Right atrium auricular region (tissue), 2 donors: ENCODE measurements around the gene RTTN. TPM values are rescaled to one million over a fixed set of nuclear protein-coding genes. Genes with fewer than 3 reads are reported as not detected.

Experiments used
- DNase-seq: peaks from one replicate; pipeline ENCODE4 v3.0.0-alpha.2; 2019; ENCODE audit warnings: low spot score
- H3K27ac ChIP-seq, 2 donors: fragments of 200-600 bp; sonication (generic); 1 replicate in 1 of 2; 2 replicates in 1 of 2; pipeline ENCODE4 v1.5.1; 2016 to 2019
- H3K27me3 ChIP-seq, 2 donors: fragments of 200-600 bp; sonication (generic); one replicate each; pipeline versions ENCODE4 v1.5.1 to v1.6.0; 2017 to 2019
- H3K36me3 ChIP-seq: fragments of 200-600 bp; sonication (generic); one replicate; pipeline ENCODE4 v1.5.1; 2016
- H3K4me1 ChIP-seq, 2 donors: fragments of 200-600 bp; sonication (generic); one replicate each; pipeline versions ENCODE4 v1.5.1 to v1.6.0; 2017 to 2019
- H3K4me3 ChIP-seq, 2 donors: fragments of 200-600 bp; sonication (generic); 1 replicate in 1 of 2; 2 replicates in 1 of 2; pipeline ENCODE4 v1.5.1; 2017 to 2019; ENCODE audit warnings: mild to moderate bottlenecking in 1 of 2, moderate library complexity in 1 of 2
- H3K9me3 ChIP-seq, 2 donors: fragments of 200-600 bp; sonication (generic); one replicate each; pipeline ENCODE4 v1.5.1; 2019
- CTCF ChIP-seq, 2 donors: fragments of 200-600 bp; sonication (generic); IDR thresholded peaks; one replicate each; pipeline ENCODE4 v1.5.1; 2019; ENCODE audit warnings: antibody characterized with exemption in 2 of 2
- total RNA-seq, 2 donors: library from RNA; depleted of rRNA; stranded (reverse); fragments of >200 nt; gene quantifications; one replicate each; pipeline ENCODE4 v1.1.0, GENCODE V29; 2016

The RTTN gene
- total RNA-seq, 2 donors from 2014 or later: 6.3 to 8.0 TPM

GRCh38 chr18:70086085-70086484, 119.4 kb downstream of the RTTN start:
- H3K4me3 ChIP-seq: no peak overlapping the region
- TF ChIP-seq CTCF (IDR thresholded peaks at IDR 0.05): no peak
- H3K4me1 ChIP-seq: no peaks in the 10 kb centered on the region
- no peak for DNase-seq
- no peaks in the 10 kb centered on the region for H3K27me3 ChIP-seq
- H3K9me3 ChIP-seq: no peaks in the 10 kb centered on the region
- no peak overlapping the region for H3K27ac ChIP-seq
- H3K36me3 ChIP-seq: no peaks in the 10 kb centered on the region

- Histone ChIP-seq H3K9me3 (no peaks in the 10 kb centered on the region), H3K4me1 (no peaks in the 10 kb centered on the region), H3K27ac (no peak overlapping the region), H3K4me3 (no peak overlapping the region), H3K27me3 (no peaks in the 10 kb centered on the region), H3K36me3 (no peaks in the 10 kb centered on the region)
- no peak for TF ChIP-seq CTCF (IDR thresholded peaks at IDR 0.05)
- DNase-seq: no peak
Measured at GRCh38 chr18:70085641-70086040, 119.8 kb downstream of the RTTN start.

- no peaks in the 10 kb centered on the region for H3K36me3 ChIP-seq
- H3K4me1 ChIP-seq: no peaks in the 10 kb centered on the region
- no peaks in the 10 kb centered on the region for H3K27me3 ChIP-seq
Measured at GRCh38 chr18:70082430-70082829, 123.1 kb downstream of the RTTN start.

GRCh38 chr18:70078106-70078505, 127.4 kb downstream of the RTTN start:
- no peak for TF ChIP-seq CTCF (IDR thresholded peaks at IDR 0.05)
- Histone ChIP-seq H3K4me1 (no peaks in the 10 kb centered on the region), H3K36me3 (no peaks in the 10 kb centered on the region), H3K9me3 (no peaks in the 10 kb centered on the region), H3K4me3 (no peak overlapping the region), H3K27me3 (no peaks in the 10 kb centered on the region), H3K27ac (no peak overlapping the region)
- DNase-seq: no peak

More at GRCh38 chr18:70082430-70082829, 123.1 kb downstream of the RTTN start:
- DNase-seq: no peak
- Histone ChIP-seq H3K4me3 (no peak overlapping the region), H3K27ac (no peak overlapping the region), H3K9me3 (no peaks in the 10 kb centered on the region)
- no peak for TF ChIP-seq CTCF (IDR thresholded peaks at IDR 0.05)

GRCh38 chr18:70075906-70076305, 129.6 kb downstream of the RTTN start:
- Histone ChIP-seq H3K4me1 (no peaks in the 10 kb centered on the region), H3K36me3 (no peaks in the 10 kb centered on the region), H3K27me3 (no peaks in the 10 kb centered on the region), H3K27ac (no peak overlapping the region), H3K4me3 (no peak overlapping the region), H3K9me3 (no peaks in the 10 kb centered on the region)
- no peak for DNase-seq
- no peak for TF ChIP-seq CTCF (IDR thresholded peaks at IDR 0.05)

GRCh38 chr18:70074116-70074515, 131.4 kb downstream of the RTTN start:
- H3K27ac ChIP-seq: no peak overlapping the region
- H3K4me1 ChIP-seq: no peaks in the 10 kb centered on the region
- no peaks in the 10 kb centered on the region for H3K27me3 ChIP-seq
- TF ChIP-seq CTCF (IDR thresholded peaks at IDR 0.05): no peak
- H3K4me3 ChIP-seq: no peak overlapping the region
- no peaks in the 10 kb centered on the region for H3K36me3 ChIP-seq
- no peaks in the 10 kb centered on the region for H3K9me3 ChIP-seq
- no peak for DNase-seq
